Measurements from ENCODE around the gene RPS3.
A peak's percentile ranks its signal among the peaks of the same experiment; 100 is the strongest.

RPS3 gene

GRCh38 chr11:75421035-75421602 is 21.8 kb downstream of the RPS3 start:
- peak; percentile 73 to 75 for DNase-seq

DNA sequence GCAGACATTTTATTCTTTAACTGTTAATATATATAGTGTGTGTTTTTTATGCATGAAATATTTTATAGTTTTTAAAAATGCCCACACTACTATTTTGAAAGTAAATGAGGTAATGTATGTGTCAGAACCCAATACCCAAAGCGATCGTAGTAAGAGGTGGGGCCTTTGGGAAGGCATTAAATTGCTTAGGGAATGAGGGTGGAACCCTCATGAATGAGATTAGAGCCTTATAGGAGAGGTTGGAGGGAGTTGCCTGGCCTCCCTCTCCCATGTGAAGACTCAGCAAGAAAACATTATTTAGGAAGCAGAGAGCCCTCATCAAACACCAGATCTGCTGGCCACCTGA is 22.6 kb downstream of the RPS3 start:
- DNase-seq: no peak

DNA sequence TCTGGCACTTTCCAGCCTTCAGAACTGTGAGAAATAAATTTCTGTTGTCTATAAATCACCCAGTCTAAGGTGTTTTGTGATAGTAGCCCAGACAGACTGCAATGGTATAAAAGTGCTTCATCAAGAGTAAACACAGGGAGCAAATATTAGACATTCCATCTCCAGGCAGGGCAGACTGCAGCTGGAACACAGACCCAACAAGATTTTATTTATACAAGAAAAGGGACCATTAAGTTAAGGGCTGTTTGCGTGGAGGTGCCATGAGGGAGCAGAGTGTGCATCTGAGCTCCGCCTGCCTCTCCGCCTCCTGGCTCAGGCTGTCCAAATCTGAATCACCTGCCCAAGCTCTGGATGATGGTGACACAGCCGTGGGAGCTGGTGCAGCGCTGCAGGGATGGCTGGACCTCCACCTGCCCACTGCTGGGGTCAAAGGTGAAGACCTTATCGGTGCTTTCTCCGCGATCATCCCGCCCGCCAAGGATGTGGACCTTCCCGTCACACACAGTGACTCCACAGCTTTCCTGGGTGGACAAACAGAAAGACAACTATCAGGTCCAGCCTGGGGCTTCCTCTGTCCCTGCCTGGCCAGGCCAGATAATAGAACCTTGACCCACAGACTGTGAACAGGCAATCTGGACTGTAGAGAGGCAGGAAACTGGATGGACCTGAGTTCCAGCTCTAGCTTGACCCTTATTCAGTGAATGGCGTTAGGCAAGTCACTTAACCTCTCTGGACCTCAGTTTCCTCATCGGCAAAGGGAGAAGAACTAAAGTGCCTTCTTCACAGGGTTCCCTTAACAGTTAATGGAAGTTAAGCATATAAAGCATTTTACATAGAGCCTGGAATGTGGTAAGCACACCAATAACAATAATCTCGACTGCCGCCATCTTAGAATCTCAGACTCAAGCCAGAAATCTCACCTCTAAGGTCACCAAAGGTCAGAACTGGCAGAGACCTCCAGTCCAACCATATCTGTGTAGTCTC is 23.2 kb downstream of the RPS3 start:
- no peak for DNase-seq

DNA sequence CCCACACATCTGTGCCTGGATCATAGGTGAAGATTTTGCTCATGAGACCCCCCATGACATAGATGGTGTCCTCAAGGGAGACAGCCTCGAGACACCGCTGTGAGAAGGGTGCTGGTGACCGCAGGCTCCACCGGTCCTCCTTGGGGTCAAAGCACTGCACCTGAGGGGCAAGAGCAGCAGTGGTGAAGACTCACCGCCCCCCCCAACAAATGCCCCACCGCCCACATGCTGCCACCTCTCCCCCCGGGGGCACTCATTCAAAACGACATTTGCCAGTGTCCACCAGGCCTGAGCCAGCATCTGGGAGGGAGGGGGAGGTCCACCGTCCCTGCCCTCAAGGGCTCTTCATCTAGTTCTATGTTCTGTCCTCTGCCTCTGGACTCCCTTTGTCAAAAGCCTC is 24.4 kb downstream of the RPS3 start:
- DNase-seq: no peak

DNA sequence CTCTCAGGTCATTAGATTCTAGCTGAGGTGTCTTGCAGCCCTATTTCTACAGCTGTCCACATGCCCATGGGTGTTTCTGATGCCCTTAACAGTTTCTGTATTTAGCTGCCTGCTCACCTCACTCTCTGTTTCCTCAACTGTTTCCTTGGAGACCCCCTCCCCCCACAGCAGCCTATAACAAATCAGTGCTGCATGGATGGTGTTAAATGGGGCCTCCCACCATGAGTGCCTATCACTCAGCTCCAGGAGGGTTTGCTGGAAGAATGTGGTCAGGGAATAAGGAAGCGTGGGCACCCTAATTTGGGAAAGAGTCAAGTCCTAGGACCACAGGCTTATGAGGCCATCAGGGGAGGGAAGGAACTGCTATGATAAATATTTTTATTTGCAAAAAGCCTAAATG is 25.1 kb downstream of the RPS3 start:
- DNase-seq: no peak

DNA sequence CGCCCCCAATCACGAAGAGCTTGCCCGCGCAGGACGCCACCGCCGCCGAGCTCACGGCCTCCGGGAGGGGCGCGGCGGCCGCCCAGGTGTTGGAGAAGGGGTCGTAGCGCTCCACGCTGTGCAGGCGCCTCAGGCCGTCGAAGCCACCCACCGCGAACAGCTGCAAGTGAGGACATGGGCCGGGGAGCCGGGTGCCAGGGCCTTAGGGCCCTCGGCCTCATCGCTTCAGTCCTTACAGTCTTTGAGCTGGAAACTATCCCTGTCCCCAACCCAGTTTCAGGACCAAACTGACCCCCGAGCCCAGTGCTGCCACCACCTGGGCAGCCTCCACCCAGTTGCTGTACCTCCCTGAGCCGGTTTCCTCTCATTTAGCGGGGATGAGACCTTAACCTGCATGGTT is 26.1 kb downstream of the RPS3 start:
- DNase-seq: peak in 1 of 2 experiments; percentile 11

GRCh38 chr11:75426720-75427086 is 27.4 kb downstream of the RPS3 start:
- DNase-seq: no peak

DNA sequence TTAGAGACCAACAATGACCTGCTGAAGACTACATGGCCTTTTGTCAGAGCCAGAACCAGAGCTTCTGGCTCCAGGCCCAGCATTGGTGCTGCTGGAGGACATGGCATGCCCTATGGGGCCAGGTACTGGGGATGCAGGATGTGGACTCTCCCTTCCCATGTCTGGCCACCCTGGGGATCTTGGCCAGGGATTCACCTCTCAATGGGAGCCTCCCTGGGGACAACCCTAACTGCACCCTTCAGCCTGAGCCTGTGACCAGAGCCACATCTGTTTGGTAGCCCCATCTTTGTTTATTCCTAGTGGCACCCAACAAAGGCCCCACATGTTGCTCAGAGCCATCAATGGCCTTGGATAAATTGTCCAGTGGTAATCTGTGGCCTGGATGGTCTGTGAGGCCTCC is 27.9 kb downstream of the RPS3 start:
- no peak for DNase-seq

DNA sequence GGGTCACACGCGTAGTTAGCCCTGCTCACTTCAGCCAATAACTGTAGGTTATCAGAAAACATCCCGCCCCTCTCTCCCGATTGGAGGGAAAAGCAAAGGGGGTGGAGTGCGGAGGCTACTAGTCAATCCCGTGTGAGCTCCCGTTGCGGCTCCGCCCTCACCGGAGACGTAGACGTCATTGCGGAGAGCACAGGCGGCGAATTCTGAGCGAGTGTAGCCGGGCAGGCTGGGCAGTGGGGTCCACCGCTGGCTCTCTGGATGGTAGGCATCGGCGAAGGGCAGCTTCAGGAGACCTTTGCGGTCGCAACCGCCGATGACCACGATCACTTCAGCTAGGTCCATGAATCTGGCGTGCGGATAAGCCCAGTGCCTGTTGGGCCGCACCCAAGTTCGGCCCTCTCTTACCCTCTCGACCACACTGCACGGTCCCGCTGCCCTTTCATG is 29.0 kb downstream of the RPS3 start:
- DNase-seq: peak; percentile 64 to 80

- DNase-seq: peak in 1 of 2 experiments; percentile 13
These were observed 29.8 kb downstream of the RPS3 start for GRCh38 chr11:75428989-75429640.

- DNase-seq: no peak
These were observed 30.3 kb downstream of the RPS3 start for GRCh38 chr11:75429641-75429901.

- DNase-seq: peak in 1 of 2 experiments; percentile 43
These were observed 30.8 kb downstream of the RPS3 start for GRCh38 chr11:75429902-75430713.

- DNase-seq: peak; percentile 60 to 84
These were observed 31.6 kb downstream of the RPS3 start for GRCh38 chr11:75430714-75431532.

- DNase-seq: no peak
These were observed 32.5 kb downstream of the RPS3 start for GRCh38 chr11:75431533-75432525.

DNA sequence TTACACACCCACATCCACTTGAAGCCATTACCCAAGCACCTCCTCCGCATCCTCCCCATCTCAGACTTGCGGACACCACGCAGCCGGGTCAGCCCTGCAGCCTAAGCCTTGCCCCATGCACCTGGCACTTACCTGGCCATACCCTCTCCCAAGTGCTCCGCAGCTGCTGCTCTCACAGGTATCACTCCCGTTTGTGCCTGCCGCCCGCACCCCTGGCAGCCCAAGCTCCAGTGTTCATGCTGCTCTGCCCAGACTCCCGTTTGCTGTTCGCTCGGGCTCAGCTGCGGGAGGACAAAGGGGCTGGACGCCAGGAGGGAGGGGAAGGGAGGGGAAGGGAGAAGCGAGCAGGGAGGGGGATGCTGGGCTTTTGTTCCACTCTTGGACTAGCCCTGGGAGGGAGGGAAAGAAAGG is 33.6 kb downstream of the RPS3 start, which contains the start of gene KLHL35:
Gene KLHL35, minus strand, starts transcription at position 293 of the 411 bp plus-strand sequence. CDS start 2,574 bp downstream, outside the sequence.
- DNase-seq: no peak

DNA sequence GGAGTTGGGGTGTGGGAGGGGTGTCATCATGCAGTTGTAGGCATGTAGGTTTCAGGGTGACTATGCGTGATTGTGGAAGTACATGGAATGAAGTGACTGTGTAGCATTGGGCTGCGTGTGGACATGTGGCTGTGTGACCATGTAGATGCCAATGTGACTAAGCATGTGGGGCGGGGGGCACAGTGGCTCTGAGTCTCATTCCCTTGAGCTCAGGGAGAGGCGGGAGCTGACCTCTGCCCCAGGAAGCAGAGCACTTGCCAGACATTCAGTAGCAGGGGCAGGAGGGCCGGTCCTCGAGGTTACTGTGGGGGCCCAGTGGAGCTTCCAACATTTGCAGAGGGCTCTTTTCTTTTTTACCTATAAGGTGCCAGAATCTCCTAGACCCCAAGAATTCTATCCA is 34.1 kb downstream of the RPS3 start:
- DNase-seq: no peak

GRCh38 chr11:75434051-75434450 is 34.7 kb downstream of the RPS3 start:
- DNase-seq: no peak

- DNase-seq: no peak
These were observed 35.7 kb downstream of the RPS3 start for GRCh38 chr11:75434886-75435570.

- peak; percentile 78 to 90 for DNase-seq
These were observed 36.2 kb downstream of the RPS3 start for GRCh38 chr11:75435571-75435925.

DNA sequence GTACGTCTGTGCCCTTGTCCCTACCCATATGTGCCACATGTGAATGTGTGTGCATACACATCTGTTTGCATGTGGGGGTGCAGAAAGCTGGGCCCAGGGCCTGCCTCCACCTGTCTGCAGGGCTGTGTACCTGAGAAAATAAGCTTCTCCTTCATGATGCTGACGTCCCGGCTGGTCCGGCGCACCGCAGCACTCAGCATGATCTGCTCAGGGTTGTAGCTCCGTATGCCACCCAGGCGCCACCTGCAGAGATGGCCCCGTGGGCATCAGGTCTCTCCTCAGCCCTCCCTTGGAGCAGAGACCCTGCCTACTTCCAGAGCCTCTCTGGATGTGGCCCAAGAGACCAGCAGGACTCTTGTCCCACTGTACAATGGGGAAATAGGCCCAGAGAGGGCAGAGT is 37.5 kb downstream of the RPS3 start:
- no peak for DNase-seq
